ENCODE results near the gene RPRD1B. TPM values are rescaled to one million over a fixed set of nuclear protein-coding genes. Genes with fewer than 3 reads are reported as not detected.

Gene RPRD1B
- total RNA-seq, 5 donors from 2014 or later (not counting 1 experiment from before 2014, with no cell fraction given): 38.3 to 46.6 (median 40.5) TPM

- peaks cover 7 to 15% of the 10 kb centered on the region in 2 experiments for H3K4me1 ChIP-seq (ENCODE audit: control insufficient read depth in 1 of 2, extremely low read depth in 1 of 2, insufficient read depth in 2 of 2, low read length in 2 of 2)
- H3K36me3 ChIP-seq (ENCODE audit: control insufficient read depth in 2 of 2, extremely low read depth in 1 of 2, insufficient read depth in 1 of 2, low read length in 1 of 2): peaks cover 4 to 41% of the 10 kb centered on the region in 2 donors
- 100% methylated on average over 3 of the region's 5 CpGs for WGBS (ENCODE audit: insufficient coverage)
- Mint-ChIP-seq H3K27ac (no peak overlapping the region), H3K4me3 (no peak overlapping the region), H3K27me3 (no peaks in the 10 kb centered on the region), H3K4me1 (peaks cover 13 to 23% (median 17%) of the 10 kb centered on the region in 3 donors), H3K9me3 (no peaks in the 10 kb centered on the region), H3K36me3 (peaks cover 58% of the 10 kb centered on the region)
- H3K9me3 ChIP-seq: no peaks in the 10 kb centered on the region
- ATAC-seq (replicated peaks in 1 of 4) (no peak), DNase-seq (no peak)
- ChIA-PET POLR2A (no interaction called here), CTCF (interaction anchor here in 1 of 2 donors (0.6 kb wide), 1 partner anchor 11 kb away, joined by 3 read pairs; no protein-coding TSS in a partner anchor)
- no peak overlapping the region for H3K27ac ChIP-seq (ENCODE audit: low read length)
- no peak overlapping the region for H3K4me3 ChIP-seq (ENCODE audit: control insufficient read depth in 1 of 2, extremely low read depth in 1 of 2, low read length in 1 of 2)
- no peaks in the 10 kb centered on the region for H3K27me3 ChIP-seq (replicated peaks in 1 of 2; ENCODE audit: control insufficient read depth in 2 of 2, extremely low read depth in 1 of 2, insufficient read depth in 2 of 2, low read length in 1 of 2)
Observed at GRCh38 chr20:37988306-37988954, 45.1 kb upstream of the RPRD1B start.

GRCh38 chr20:37989601-37990295 lies 43.8 kb upstream of the RPRD1B start:
- DNase-seq (no peak), ATAC-seq (replicated peaks in 1 of 4) (no peak)
- peaks cover 13 to 23% (median 17%) of the 10 kb centered on the region in 3 donors for H3K4me1 Mint-ChIP-seq
- H3K4me3 Mint-ChIP-seq: no peak overlapping the region
- H3K27ac ChIP-seq (ENCODE audit: low read length): no peak overlapping the region
- 58% methylated on average over 5 of the region's 7 CpGs for WGBS (ENCODE audit: insufficient coverage)
- H3K27ac Mint-ChIP-seq: peak overlapping the region in 1 of 2 donors; percentile 49
- no peaks in the 10 kb centered on the region for H3K27me3 Mint-ChIP-seq
- no peaks in the 10 kb centered on the region for H3K27me3 ChIP-seq (replicated peaks in 1 of 2; ENCODE audit: control insufficient read depth in 2 of 2, extremely low read depth in 1 of 2, insufficient read depth in 2 of 2, low read length in 1 of 2)
- no peaks in the 10 kb centered on the region for H3K9me3 ChIP-seq
- CTCF ChIA-PET: no interaction called here
- peaks cover 7 to 15% of the 10 kb centered on the region in 2 experiments for H3K4me1 ChIP-seq (ENCODE audit: control insufficient read depth in 1 of 2, extremely low read depth in 1 of 2, insufficient read depth in 2 of 2, low read length in 2 of 2)
- peaks cover 58% of the 10 kb centered on the region for H3K36me3 Mint-ChIP-seq
- peaks cover 7 to 39% of the 10 kb centered on the region in 2 donors for H3K36me3 ChIP-seq (ENCODE audit: control insufficient read depth in 2 of 2, extremely low read depth in 1 of 2, insufficient read depth in 1 of 2, low read length in 1 of 2)
- no peak overlapping the region for H3K4me3 ChIP-seq (ENCODE audit: control insufficient read depth in 1 of 2, extremely low read depth in 1 of 2, low read length in 1 of 2)
- POLR2A ChIA-PET: no interaction called here
- H3K9me3 Mint-ChIP-seq: no peaks in the 10 kb centered on the region

DNA sequence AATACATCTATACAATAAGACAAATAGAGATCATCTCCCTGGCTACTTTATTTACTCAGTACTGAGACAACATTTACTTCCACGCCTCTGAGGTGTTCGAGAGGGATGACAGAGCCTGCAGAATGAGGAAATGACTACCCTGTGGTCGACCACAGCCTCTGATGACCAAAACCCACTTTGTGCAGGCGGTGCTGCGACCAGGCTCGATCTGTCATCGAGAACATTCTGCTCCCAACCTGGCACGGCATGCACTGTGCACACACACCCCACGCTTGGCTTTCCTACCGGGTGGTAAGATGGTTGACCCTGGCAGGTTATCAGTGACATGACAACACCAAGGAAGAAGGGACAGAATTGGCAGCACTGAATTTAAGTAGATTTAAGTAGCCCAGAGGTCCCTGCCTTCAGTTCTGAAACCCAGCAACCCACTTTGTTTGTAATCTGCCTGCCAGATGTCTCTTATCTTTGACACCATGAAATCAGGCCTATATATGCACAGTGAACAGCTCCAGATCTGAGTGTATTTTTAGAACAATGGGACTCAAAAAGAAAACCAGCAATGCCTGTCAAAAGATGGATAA lies 42.9 kb upstream of the RPRD1B start:
- ChIA-PET POLR2A (no interaction called here), CTCF (no interaction called here)
- Histone ChIP-seq H3K27ac (ENCODE audit: low read length) (no peak overlapping the region), H3K9me3 (no peaks in the 10 kb centered on the region), H3K36me3 (ENCODE audit: control insufficient read depth in 2 of 2, extremely low read depth in 1 of 2, insufficient read depth in 1 of 2, low read length in 1 of 2) (peaks cover 7 to 48% of the 10 kb centered on the region in 2 donors), H3K27me3 (replicated peaks in 1 of 2; ENCODE audit: control insufficient read depth in 2 of 2, extremely low read depth in 1 of 2, insufficient read depth in 2 of 2, low read length in 1 of 2) (no peaks in the 10 kb centered on the region), H3K4me3 (ENCODE audit: control insufficient read depth in 1 of 2, extremely low read depth in 1 of 2, low read length in 1 of 2) (no peak overlapping the region), H3K4me1 (ENCODE audit: control insufficient read depth in 1 of 2, extremely low read depth in 1 of 2, insufficient read depth in 2 of 2, low read length in 2 of 2) (peaks cover 7 to 15% of the 10 kb centered on the region in 2 experiments)
- Mint-ChIP-seq H3K27me3 (no peaks in the 10 kb centered on the region), H3K36me3 (peaks cover 59% of the 10 kb centered on the region), H3K9me3 (no peaks in the 10 kb centered on the region), H3K4me3 (no peak overlapping the region), H3K27ac (peak overlapping the region; percentile 64 to 76), H3K4me1 (peaks cover 13 to 23% (median 17%) of the 10 kb centered on the region in 3 donors)
- 17% methylated on average over 8 of the region's 10 CpGs for WGBS (ENCODE audit: insufficient coverage)
- peak; percentile 34 to 79 (median 64) for ATAC-seq (replicated peaks in 1 of 4)
- DNase-seq: peak in 32 of 35 experiments; percentile 2 to 66 (median 34)

DNA sequence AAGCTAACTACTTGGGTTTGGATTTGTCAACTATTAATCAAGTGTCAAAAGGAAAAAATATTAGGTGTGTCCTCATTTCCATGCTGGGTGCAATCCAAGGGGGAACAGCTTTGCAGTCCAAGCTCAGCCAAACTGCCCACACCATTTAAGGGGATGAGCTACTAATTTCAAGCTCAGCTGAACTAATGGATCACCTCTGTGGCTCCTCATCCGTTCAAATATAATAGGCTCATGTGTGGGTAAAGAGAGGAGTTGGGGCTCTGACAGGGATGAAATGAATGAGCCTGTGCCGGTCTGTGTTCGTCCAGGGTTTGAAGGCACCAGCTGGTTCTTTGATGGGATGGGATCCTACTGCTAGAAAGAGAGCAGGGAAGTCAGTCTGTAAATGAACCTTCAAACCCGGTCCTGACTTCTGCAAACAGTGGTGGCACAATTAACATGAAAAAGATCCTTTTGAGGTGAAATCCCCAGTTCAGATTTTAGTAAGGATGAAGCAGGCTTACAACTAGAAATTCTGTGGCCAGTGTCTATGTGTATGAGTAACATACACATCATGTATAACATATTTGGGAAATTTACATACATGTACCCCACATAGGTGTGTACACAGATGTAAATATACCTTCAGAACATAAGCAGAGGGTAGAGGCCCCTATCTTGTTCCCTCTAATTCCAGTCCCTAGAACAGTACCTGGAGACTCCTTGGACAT lies 42.2 kb upstream of the RPRD1B start:
- DNase-seq (no peak), ATAC-seq (replicated peaks in 1 of 4) (no peak)
- Histone ChIP-seq H3K4me1 (ENCODE audit: control insufficient read depth in 1 of 2, extremely low read depth in 1 of 2, insufficient read depth in 2 of 2, low read length in 2 of 2) (peaks cover 7 to 15% of the 10 kb centered on the region in 2 experiments), H3K9me3 (no peaks in the 10 kb centered on the region), H3K4me3 (ENCODE audit: control insufficient read depth in 1 of 2, extremely low read depth in 1 of 2, low read length in 1 of 2) (no peak overlapping the region), H3K27me3 (replicated peaks in 1 of 2; ENCODE audit: control insufficient read depth in 2 of 2, extremely low read depth in 1 of 2, insufficient read depth in 2 of 2, low read length in 1 of 2) (no peaks in the 10 kb centered on the region), H3K36me3 (ENCODE audit: control insufficient read depth in 2 of 2, extremely low read depth in 1 of 2, insufficient read depth in 1 of 2, low read length in 1 of 2) (peaks cover 10 to 49% of the 10 kb centered on the region in 2 donors), H3K27ac (ENCODE audit: low read length) (no peak overlapping the region)
- Mint-ChIP-seq H3K27me3 (no peaks in the 10 kb centered on the region), H3K9me3 (no peaks in the 10 kb centered on the region), H3K36me3 (peaks cover 65% of the 10 kb centered on the region), H3K4me3 (no peak overlapping the region), H3K27ac (peak overlapping the region; percentile 64 to 76), H3K4me1 (peaks cover 13 to 23% (median 17%) of the 10 kb centered on the region in 3 donors)
- 100% methylated on average over 3 of the region's 4 CpGs for WGBS (ENCODE audit: insufficient coverage)
- ChIA-PET POLR2A (no interaction called here), CTCF (interaction anchor here in 1 of 2 donors (0.6 kb wide), 1 partner anchor 13 kb away, joined by 3 read pairs; no protein-coding TSS in a partner anchor)

- POLR2A ChIA-PET: no interaction called here
- no peak for ATAC-seq (replicated peaks in 1 of 4)
- peaks cover 13 to 23% (median 17%) of the 10 kb centered on the region in 3 donors for H3K4me1 Mint-ChIP-seq
- Histone ChIP-seq H3K27ac (ENCODE audit: low read length) (no peak overlapping the region), H3K9me3 (no peaks in the 10 kb centered on the region), H3K36me3 (ENCODE audit: control insufficient read depth in 2 of 2, extremely low read depth in 1 of 2, insufficient read depth in 1 of 2, low read length in 1 of 2) (peaks cover 15 to 52% of the 10 kb centered on the region in 2 donors), H3K27me3 (replicated peaks in 1 of 2; ENCODE audit: control insufficient read depth in 2 of 2, extremely low read depth in 1 of 2, insufficient read depth in 2 of 2, low read length in 1 of 2) (no peaks in the 10 kb centered on the region), H3K4me1 (ENCODE audit: control insufficient read depth in 1 of 2, extremely low read depth in 1 of 2, insufficient read depth in 2 of 2, low read length in 2 of 2) (peaks cover 7 to 15% of the 10 kb centered on the region in 2 experiments), H3K4me3 (ENCODE audit: control insufficient read depth in 1 of 2, extremely low read depth in 1 of 2, low read length in 1 of 2) (no peak overlapping the region)
- CTCF ChIA-PET: interaction anchor here (0.6 to 1.3 kb wide), 2 partner anchors 9 to 14 kb away, joined by 3 read pairs; no protein-coding TSS in a partner anchor
- H3K36me3 Mint-ChIP-seq: peaks cover 66% of the 10 kb centered on the region
- H3K4me3 Mint-ChIP-seq: no peak overlapping the region
- DNase-seq: no peak
- WGBS (ENCODE audit: insufficient coverage): no CpG with 5 or more reads among the region's 4 CpGs
- H3K27me3 Mint-ChIP-seq: no peaks in the 10 kb centered on the region
- no peak overlapping the region for H3K27ac Mint-ChIP-seq
- H3K9me3 Mint-ChIP-seq: no peaks in the 10 kb centered on the region
Observed at GRCh38 chr20:37991908-37992307, 41.6 kb upstream of the RPRD1B start.
